SK-N-SH (cell line): ENCODE measurements around the gene DYNC1H1.

Experiments used
- EZH2phosphoT487 ChIP-seq: fragments of 200-600 bp; sonication (generic); IDR thresholded peaks from 2 replicates; pipeline ENCODE4 v1.6.1; 2017; ENCODE audit warnings: low read depth, mixed run types, mild to moderate bottlenecking, antibody characterized with exemption, moderate library complexity, borderline replicate concordance
- RCOR1 ChIP-seq: fragments of 150-350 bp; IDR thresholded peaks from 2 replicates; pipeline ENCODE4 v1.6.1; 2017; ENCODE audit warnings: antibody characterized with exemption, low read length
- RFX5 ChIP-seq: IDR thresholded peaks from 2 replicates; pipeline ENCODE4 v1.6.1; 2012; ENCODE audit warnings: mild to moderate bottlenecking, improper control_type of control experiment, low read length
- TF ChIP-seq, protein P1 (sequence below): fragments of 200-600 bp; sonication (generic); IDR thresholded peaks from 2 replicates; pipeline ENCODE4 v1.6.1; 2017; ENCODE audit warnings: antibody characterized with exemption, mild to moderate bottlenecking, moderate library complexity
- TF ChIP-seq, protein P2 (sequence below): IDR thresholded peaks from 2 replicates; pipeline ENCODE4 v1.4.0; 2012; ENCODE audit warnings: low read depth

DNA sequence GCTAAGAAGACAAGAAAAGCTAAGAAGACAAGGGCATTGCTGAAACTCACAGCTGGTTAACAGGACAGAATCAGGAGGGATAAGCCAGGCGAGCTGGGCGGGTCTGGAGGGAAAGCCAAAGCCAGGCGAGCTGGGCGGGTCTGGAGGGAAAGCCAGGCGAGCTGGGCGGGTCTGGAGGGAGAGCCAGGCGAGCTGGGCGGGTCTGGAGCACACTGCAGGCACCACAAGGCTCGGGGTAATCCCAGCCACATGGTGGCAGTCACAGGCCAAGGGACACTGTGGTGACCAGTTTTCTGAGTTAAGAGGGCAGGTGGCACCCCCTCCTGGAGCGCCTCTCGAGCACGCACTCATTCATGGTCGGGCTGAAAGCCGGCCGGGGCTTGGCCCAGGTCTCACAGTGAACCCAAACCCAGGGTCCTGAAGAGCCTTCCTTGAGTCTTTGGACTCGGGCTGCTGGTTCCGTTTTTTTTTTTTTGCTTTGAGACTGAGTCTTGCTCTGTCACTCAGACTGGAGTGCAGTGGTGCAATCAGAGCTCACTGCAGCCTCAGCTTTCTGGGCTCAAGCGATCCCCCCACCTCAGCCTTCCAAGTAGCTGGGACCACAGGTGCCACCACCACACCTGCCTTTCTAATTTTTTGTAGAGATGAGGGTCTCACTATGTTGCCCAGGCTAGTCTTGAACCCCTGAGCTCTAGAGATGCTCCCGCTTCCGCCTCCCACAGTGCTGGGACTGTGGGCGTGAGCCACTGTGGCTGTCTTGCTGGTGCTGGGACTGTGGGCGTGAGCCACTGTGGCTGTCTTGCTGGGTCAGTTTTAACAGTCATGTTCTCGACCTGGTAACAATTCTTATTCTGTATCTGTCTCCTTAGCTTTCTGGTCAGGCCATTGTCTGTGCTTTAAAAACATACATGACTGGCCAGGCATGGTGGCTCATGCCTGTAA, 82.2 kb downstream of the DYNC1H1 start:
- TF ChIP-seq RCOR1 (0 out of 2 replicates have a peak, but pooled peaks have one; percentile 40), RFX5 (no peak), EZH2phosphoT487 (no peak)
- TF ChIP-seq, protein P1, sequence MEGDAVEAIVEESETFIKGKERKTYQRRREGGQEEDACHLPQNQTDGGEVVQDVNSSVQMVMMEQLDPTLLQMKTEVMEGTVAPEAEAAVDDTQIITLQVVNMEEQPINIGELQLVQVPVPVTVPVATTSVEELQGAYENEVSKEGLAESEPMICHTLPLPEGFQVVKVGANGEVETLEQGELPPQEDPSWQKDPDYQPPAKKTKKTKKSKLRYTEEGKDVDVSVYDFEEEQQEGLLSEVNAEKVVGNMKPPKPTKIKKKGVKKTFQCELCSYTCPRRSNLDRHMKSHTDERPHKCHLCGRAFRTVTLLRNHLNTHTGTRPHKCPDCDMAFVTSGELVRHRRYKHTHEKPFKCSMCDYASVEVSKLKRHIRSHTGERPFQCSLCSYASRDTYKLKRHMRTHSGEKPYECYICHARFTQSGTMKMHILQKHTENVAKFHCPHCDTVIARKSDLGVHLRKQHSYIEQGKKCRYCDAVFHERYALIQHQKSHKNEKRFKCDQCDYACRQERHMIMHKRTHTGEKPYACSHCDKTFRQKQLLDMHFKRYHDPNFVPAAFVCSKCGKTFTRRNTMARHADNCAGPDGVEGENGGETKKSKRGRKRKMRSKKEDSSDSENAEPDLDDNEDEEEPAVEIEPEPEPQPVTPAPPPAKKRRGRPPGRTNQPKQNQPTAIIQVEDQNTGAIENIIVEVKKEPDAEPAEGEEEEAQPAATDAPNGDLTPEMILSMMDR: peak; percentile 30
- TF ChIP-seq, protein P2, sequence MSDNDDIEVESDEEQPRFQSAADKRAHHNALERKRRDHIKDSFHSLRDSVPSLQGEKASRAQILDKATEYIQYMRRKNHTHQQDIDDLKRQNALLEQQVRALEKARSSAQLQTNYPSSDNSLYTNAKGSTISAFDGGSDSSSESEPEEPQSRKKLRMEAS: no peak
